Karpas-422 (cell line): ENCODE data around the gene TBL1X. TPM values are rescaled to one million over a fixed set of nuclear protein-coding genes. Genes with fewer than 3 reads are reported as not detected.

Experiments used
- DNase-seq: peaks from one replicate; pipeline ENCODE4 v3.0.0-alpha.2; 2015
- H2AFZ ChIP-seq: fragments of 200-600 bp; sonication (generic); 2 replicates; pipeline ENCODE4 v1.6.1; 2014; ENCODE audit warnings: antibody characterized with exemption, low read length, mixed read lengths
- H3K27ac ChIP-seq: fragments of 200-600 bp; sonication (generic); 2 replicates; pipeline ENCODE4 v1.5.1; 2014; ENCODE audit warnings: mild to moderate bottlenecking, low read length, moderate library complexity
- H3K27me3 ChIP-seq: fragments of 200-600 bp; sonication (generic); 2 replicates; pipeline ENCODE4 v1.6.1; 2014; ENCODE audit warnings: low read length, mixed read lengths
- H3K36me3 ChIP-seq: fragments of 200-600 bp; sonication (generic); 2 replicates; pipeline ENCODE4 v1.6.1; 2014; ENCODE audit warnings: low read length, mixed read lengths; ENCODE audit not compliant: insufficient read depth
- H3K4me1 ChIP-seq: fragments of 200-600 bp; sonication (generic); 2 replicates; pipeline ENCODE4 v1.6.1; 2014; ENCODE audit warnings: mild to moderate bottlenecking, low read length, mixed read lengths
- H3K4me2 ChIP-seq: fragments of 200-600 bp; sonication (generic); 2 replicates; pipeline ENCODE4 v1.6.1; 2014; ENCODE audit warnings: low read length, low read depth, mild to moderate bottlenecking; ENCODE audit not compliant: poor library complexity, severe bottlenecking
- H3K4me3 ChIP-seq: fragments of 200-600 bp; sonication (generic); 2 replicates; pipeline ENCODE4 v1.5.1; 2014; ENCODE audit warnings: mild to moderate bottlenecking, antibody characterized with exemption, low read length, mixed read lengths
- H3K79me2 ChIP-seq: fragments of 200-600 bp; sonication (generic); 2 replicates; pipeline ENCODE4 v1.6.1; 2014; ENCODE audit warnings: mild to moderate bottlenecking, low read length, mixed read lengths
- H3K9ac ChIP-seq: fragments of 200-600 bp; sonication (generic); 2 replicates; pipeline ENCODE4 v1.6.0; 2014; ENCODE audit warnings: low read length
- H3K9me2 ChIP-seq: fragments of 200-600 bp; sonication (generic), shearing (Covaris generic); replicated peaks from 2 replicates; pipeline ENCODE4 v1.6.0; 2014; ENCODE audit warnings: mild to moderate bottlenecking, low read length, moderate library complexity; ENCODE audit not compliant: insufficient read depth
- H3K9me3 ChIP-seq: fragments of 300-700, 200-600 bp; sonication (generic); 2 replicates; pipeline ENCODE4 v1.6.1; 2014; ENCODE audit warnings: low read length, mixed read lengths
- H4K20me1 ChIP-seq: fragments of 200-600 bp; sonication (generic); 2 replicates; pipeline ENCODE4 v1.6.1; 2014; ENCODE audit warnings: mild to moderate bottlenecking, antibody characterized with exemption, low read length, low read depth; ENCODE audit not compliant: insufficient read depth
- total RNA-seq: library from RNA; depleted of rRNA; stranded (reverse); fragments of >200 nt; shearing (Covaris generic); gene quantifications from 2 replicates; pipeline ENCODE4 v1.2.3, GENCODE V29; 2014; ENCODE audit warnings: low replicate concordance

TBL1X gene
- total RNA-seq, 1 experiment from 2014 or later = 9.4 TPM

- no peak for DNase-seq
- no peaks in the 10 kb centered on the region for H4K20me1 ChIP-seq
- H2AFZ ChIP-seq = no peak overlapping the region
- H3K9ac ChIP-seq = no peak overlapping the region
- H3K27ac ChIP-seq = no peak overlapping the region
- H3K4me3 ChIP-seq = no peak overlapping the region
- H3K27me3 ChIP-seq = no peaks in the 10 kb centered on the region
- no peaks in the 10 kb centered on the region for H3K36me3 ChIP-seq
- H3K4me1 ChIP-seq = no peaks in the 10 kb centered on the region
- H3K9me2 ChIP-seq = no peaks in the 10 kb centered on the region
- no peaks in the 10 kb centered on the region for H3K79me2 ChIP-seq
- no peak overlapping the region for H3K4me2 ChIP-seq
- H3K9me3 ChIP-seq = no peaks in the 10 kb centered on the region
Observed at GRCh38 chrX:9635803-9636202, 170.9 kb downstream of the TBL1X start.

- no peak overlapping the region for H3K27ac ChIP-seq
- no peaks in the 10 kb centered on the region for H3K36me3 ChIP-seq
- H3K4me1 ChIP-seq = no peaks in the 10 kb centered on the region
- H3K4me2 ChIP-seq = no peak overlapping the region
- H3K9me2 ChIP-seq = no peaks in the 10 kb centered on the region
- no peaks in the 10 kb centered on the region for H3K79me2 ChIP-seq
- H3K9ac ChIP-seq = no peak overlapping the region
- no peak overlapping the region for H2AFZ ChIP-seq
- no peaks in the 10 kb centered on the region for H3K27me3 ChIP-seq
- no peak for DNase-seq
- 0 out of 2 replicates have a peak, but pooled peaks cover 5% of the 10 kb centered on the region for H4K20me1 ChIP-seq
- no peaks in the 10 kb centered on the region for H3K9me3 ChIP-seq
- H3K4me3 ChIP-seq = no peak overlapping the region
Observed at GRCh38 chrX:9638871-9639270, 174.0 kb downstream of the TBL1X start.

- Histone ChIP-seq H3K9ac (no peak overlapping the region), H3K36me3 (no peaks in the 10 kb centered on the region), H3K27me3 (no peaks in the 10 kb centered on the region), H3K4me2 (no peak overlapping the region), H4K20me1 (0 out of 2 replicates have a peak, but pooled peaks cover 5% of the 10 kb centered on the region), H3K9me3 (no peaks in the 10 kb centered on the region), H3K4me3 (no peak overlapping the region), H3K4me1 (no peaks in the 10 kb centered on the region), H3K79me2 (no peaks in the 10 kb centered on the region), H3K9me2 (no peaks in the 10 kb centered on the region), H2AFZ (no peak overlapping the region), H3K27ac (no peak overlapping the region)
- no peak for DNase-seq
Observed at GRCh38 chrX:9642270-9642995, 177.6 kb downstream of the TBL1X start.

- DNase-seq = no peak
- 0 out of 2 replicates have a peak, but pooled peaks cover 5% of the 10 kb centered on the region for H4K20me1 ChIP-seq
- H3K9me3 ChIP-seq = no peaks in the 10 kb centered on the region
- H3K4me2 ChIP-seq = no peak overlapping the region
- no peaks in the 10 kb centered on the region for H3K4me1 ChIP-seq
- H3K9me2 ChIP-seq = no peaks in the 10 kb centered on the region
- no peaks in the 10 kb centered on the region for H3K79me2 ChIP-seq
- H3K9ac ChIP-seq = no peak overlapping the region
- no peak overlapping the region for H3K27ac ChIP-seq
- no peak overlapping the region for H3K4me3 ChIP-seq
- H2AFZ ChIP-seq = no peak overlapping the region
- H3K36me3 ChIP-seq = no peaks in the 10 kb centered on the region
- no peaks in the 10 kb centered on the region for H3K27me3 ChIP-seq
Observed at GRCh38 chrX:9643807-9644206, 178.9 kb downstream of the TBL1X start.

GRCh38 chrX:9644335-9644734, 179.5 kb downstream of the TBL1X start:
- H3K27ac ChIP-seq = no peak overlapping the region
- no peaks in the 10 kb centered on the region for H3K9me3 ChIP-seq
- no peaks in the 10 kb centered on the region for H3K79me2 ChIP-seq
- H3K4me2 ChIP-seq = no peak overlapping the region
- no peak overlapping the region for H2AFZ ChIP-seq
- H3K4me1 ChIP-seq = no peaks in the 10 kb centered on the region
- no peak for DNase-seq
- 0 out of 2 replicates have a peak, but pooled peaks cover 5% of the 10 kb centered on the region for H4K20me1 ChIP-seq
- H3K4me3 ChIP-seq = no peak overlapping the region
- no peaks in the 10 kb centered on the region for H3K36me3 ChIP-seq
- H3K9ac ChIP-seq = no peak overlapping the region
- no peaks in the 10 kb centered on the region for H3K9me2 ChIP-seq
- H3K27me3 ChIP-seq = no peaks in the 10 kb centered on the region

GRCh38 chrX:9646471-9647224, 181.8 kb downstream of the TBL1X start:
- H3K4me1 ChIP-seq = no peaks in the 10 kb centered on the region
- H3K27me3 ChIP-seq = no peaks in the 10 kb centered on the region
- peaks cover 5% of the 10 kb centered on the region; the same call in 1 of the 2 replicates for H4K20me1 ChIP-seq
- DNase-seq = no peak
- H3K4me3 ChIP-seq = no peak overlapping the region
- no peaks in the 10 kb centered on the region for H3K36me3 ChIP-seq
- no peak overlapping the region for H2AFZ ChIP-seq
- H3K9me3 ChIP-seq = no peaks in the 10 kb centered on the region
- no peaks in the 10 kb centered on the region for H3K79me2 ChIP-seq
- no peak overlapping the region for H3K27ac ChIP-seq
- no peak overlapping the region for H3K9ac ChIP-seq
- no peak overlapping the region for H3K4me2 ChIP-seq
- H3K9me2 ChIP-seq = no peaks in the 10 kb centered on the region

- Histone ChIP-seq H3K27ac (no peak overlapping the region), H3K36me3 (no peaks in the 10 kb centered on the region), H4K20me1 (peaks cover 3% of the 10 kb centered on the region; the same call in 1 of the 2 replicates), H3K9me3 (no peaks in the 10 kb centered on the region), H3K79me2 (no peaks in the 10 kb centered on the region), H2AFZ (no peak overlapping the region), H3K9ac (no peak overlapping the region), H3K9me2 (no peaks in the 10 kb centered on the region), H3K4me3 (no peak overlapping the region), H3K4me1 (no peaks in the 10 kb centered on the region), H3K4me2 (no peak overlapping the region), H3K27me3 (no peaks in the 10 kb centered on the region)
- DNase-seq = no peak
Observed at GRCh38 chrX:9647431-9647830, 182.6 kb downstream of the TBL1X start.

GRCh38 chrX:9650091-9650490, 185.2 kb downstream of the TBL1X start:
- H3K4me3 ChIP-seq = no peak overlapping the region
- H3K4me2 ChIP-seq = no peak overlapping the region
- H3K36me3 ChIP-seq = no peaks in the 10 kb centered on the region
- no peak overlapping the region for H3K27ac ChIP-seq
- no peak overlapping the region for H2AFZ ChIP-seq
- DNase-seq = no peak
- H3K79me2 ChIP-seq = no peaks in the 10 kb centered on the region
- no peaks in the 10 kb centered on the region; the same call in 1 of the 2 replicates for H4K20me1 ChIP-seq
- H3K9me2 ChIP-seq = no peaks in the 10 kb centered on the region
- H3K4me1 ChIP-seq = no peaks in the 10 kb centered on the region
- no peaks in the 10 kb centered on the region for H3K9me3 ChIP-seq
- H3K9ac ChIP-seq = no peak overlapping the region
- H3K27me3 ChIP-seq = no peaks in the 10 kb centered on the region
